Stimulated activated CD4-positive, alpha-beta T cell treated with anti-CD3 and anti-CD28 coated beads, Interleukin-4, amount 100 ng/mL, for 48 hours (primary cell): Measurements from ENCODE around the gene MRPS34.

Source experiments
- DNase-seq, 2 donors: peaks; one replicate each; pipeline ENCODE4 v3.0.0-alpha.2; 2020; ENCODE audit warnings: low read depth in 2 of 2

Gene MRPS34

DNA sequence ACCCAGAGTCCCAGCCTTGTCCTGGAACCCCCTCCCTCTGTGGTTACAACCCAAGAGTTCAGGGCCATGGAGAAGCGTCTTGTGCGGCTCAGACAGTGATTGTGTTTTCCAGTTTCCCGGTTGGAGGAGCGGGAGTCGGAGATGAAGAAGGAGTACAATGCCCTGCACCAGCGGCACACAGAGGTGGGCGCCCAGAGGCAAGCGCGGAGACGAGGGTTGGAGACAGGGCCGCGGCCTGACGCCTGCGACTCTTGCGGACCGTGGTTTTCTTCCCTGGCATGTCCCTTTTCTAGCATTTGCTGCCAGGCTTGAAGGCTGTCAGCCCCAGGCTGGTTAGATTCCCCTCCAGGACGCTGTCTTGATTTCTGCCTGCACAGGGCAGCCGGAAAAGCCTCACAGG is 43.9 kb downstream of the MRPS34 start:
- DNase-seq = no peak

GRCh38 chr16:1727651-1728624 is 45.0 kb downstream of the MRPS34 start:
- no peak for DNase-seq

GRCh38 chr16:1726661-1727502 is 46.1 kb downstream of the MRPS34 start:
- DNase-seq = no peak

DNA sequence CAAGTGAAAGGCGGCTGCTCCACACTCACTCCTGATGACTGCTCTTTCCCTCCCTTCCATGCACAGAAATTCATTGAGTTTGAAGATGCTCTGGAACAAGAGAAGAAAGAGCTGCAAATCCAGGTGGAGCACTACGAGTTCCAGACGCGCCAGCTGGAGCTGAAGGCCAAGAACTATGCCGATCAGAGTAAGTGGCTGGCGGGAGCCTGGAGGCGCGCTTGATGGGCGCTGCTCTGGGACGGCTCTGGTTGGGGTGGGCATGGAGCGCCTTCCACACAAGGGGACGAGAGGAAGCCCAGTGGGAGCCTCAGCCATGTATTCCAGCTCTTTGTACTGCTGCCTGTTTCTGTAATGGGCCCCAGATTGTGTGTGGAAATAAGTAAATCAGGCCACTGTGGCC is 48.4 kb downstream of the MRPS34 start:
- no peak for DNase-seq

GRCh38 chr16:1723450-1724147 is 49.3 kb downstream of the MRPS34 start:
- peak; percentile 17 to 21 for DNase-seq
